Thoracic aorta (tissue), 2 donors: ENCODE measurements around the gene SHROOM1. TPM values are rescaled to one million over a fixed set of nuclear protein-coding genes. Genes with fewer than 3 reads are reported as not detected.

Experiments
- ATAC-seq: fragments of 150-250 bp; one replicate; pipeline ENCODE4 v1.8.0; 2017; ENCODE audit warnings: low read depth; ENCODE audit not compliant: insufficient number of reproducible peaks, low FRiP score
- DNase-seq: peaks from one replicate; pipeline ENCODE4 v3.0.0-alpha.2; 2020; ENCODE audit warnings: low spot score
- H3K27ac ChIP-seq, 2 donors: fragments of 200-600 bp; sonication (generic); 1 replicate in 1 of 2; 2 replicates in 1 of 2; pipeline ENCODE4 v1.5.1; 2016; ENCODE audit warnings: mild to moderate bottlenecking in 2 of 2, moderate library complexity in 2 of 2
- H3K27me3 ChIP-seq: fragments of 200-600 bp; sonication (generic); replicated peaks from 2 replicates; pipeline ENCODE4 v1.6.0; 2016; ENCODE audit warnings: mild to moderate bottlenecking; ENCODE audit not compliant: insufficient read depth
- H3K36me3 ChIP-seq: fragments of 200-600 bp; sonication (generic); one replicate; pipeline ENCODE4 v1.5.1; 2016
- H3K4me1 ChIP-seq, 2 donors: fragments of 200-600 bp; sonication (generic); 1 replicate in 1 of 2; 2 replicates in 1 of 2; pipeline versions ENCODE4 v1.5.1 to v1.6.0; 2016; ENCODE audit warnings: low read depth in 2 of 2, mild to moderate bottlenecking in 1 of 2; ENCODE audit not compliant: control insufficient read depth in 1 of 2
- H3K4me3 ChIP-seq: fragments of 200-600 bp; sonication (generic); 2 replicates; pipeline ENCODE4 v1.5.1; 2016; ENCODE audit warnings: mild to moderate bottlenecking
- H3K9me3 ChIP-seq: fragments of 200-600 bp; sonication (generic); 2 replicates; pipeline ENCODE4 v1.5.1; 2016
- total RNA-seq, 2 donors: library from RNA; depleted of rRNA; stranded (reverse); fragments of >200 nt; gene quantifications; one replicate each; pipeline versions ENCODE4 v1.1.0 to v1.2.3, GENCODE V29; 2016
- TF ChIP-seq, protein P1 (sequence below): fragments of 200-600 bp; sonication (generic); IDR thresholded peaks from one replicate; pipeline ENCODE4 v1.5.1; 2019; ENCODE audit warnings: antibody characterized with exemption

Gene SHROOM1
- total RNA-seq, 2 donors from 2014 or later = 13.1 to 15.4 TPM

DNA sequence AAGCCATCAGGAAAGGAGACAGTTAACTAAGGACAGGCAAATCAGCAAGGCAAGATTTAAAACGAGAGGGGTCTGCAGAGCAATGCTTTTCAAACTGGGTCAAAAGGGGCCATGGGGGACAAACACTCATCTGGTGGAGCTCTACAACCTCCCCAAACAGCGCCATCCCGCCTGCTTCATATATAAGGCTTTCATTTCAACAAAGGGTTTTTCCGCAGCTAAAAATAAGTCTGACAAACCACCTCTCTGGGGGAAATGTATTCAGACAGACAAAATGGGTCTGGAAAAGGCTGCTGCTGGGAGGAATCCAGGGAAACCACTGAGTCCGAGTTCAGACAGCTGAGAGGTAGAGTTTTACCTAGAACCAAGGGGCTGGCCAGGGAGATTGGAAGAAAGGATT is 45.1 kb downstream of the SHROOM1 start:
- Histone ChIP-seq H3K36me3 (no peaks in the 10 kb centered on the region), H3K4me3 (peak overlapping the region; percentile 43), H3K4me1 (peaks cover 11 to 45% of the 10 kb centered on the region in 2 donors), H3K27ac (peak overlapping the region in 1 of 2 donors; percentile 24), H3K9me3 (no peaks in the 10 kb centered on the region), H3K27me3 (no peaks in the 10 kb centered on the region)
- no peak for ATAC-seq
- no peak for DNase-seq
- TF ChIP-seq, protein P1, sequence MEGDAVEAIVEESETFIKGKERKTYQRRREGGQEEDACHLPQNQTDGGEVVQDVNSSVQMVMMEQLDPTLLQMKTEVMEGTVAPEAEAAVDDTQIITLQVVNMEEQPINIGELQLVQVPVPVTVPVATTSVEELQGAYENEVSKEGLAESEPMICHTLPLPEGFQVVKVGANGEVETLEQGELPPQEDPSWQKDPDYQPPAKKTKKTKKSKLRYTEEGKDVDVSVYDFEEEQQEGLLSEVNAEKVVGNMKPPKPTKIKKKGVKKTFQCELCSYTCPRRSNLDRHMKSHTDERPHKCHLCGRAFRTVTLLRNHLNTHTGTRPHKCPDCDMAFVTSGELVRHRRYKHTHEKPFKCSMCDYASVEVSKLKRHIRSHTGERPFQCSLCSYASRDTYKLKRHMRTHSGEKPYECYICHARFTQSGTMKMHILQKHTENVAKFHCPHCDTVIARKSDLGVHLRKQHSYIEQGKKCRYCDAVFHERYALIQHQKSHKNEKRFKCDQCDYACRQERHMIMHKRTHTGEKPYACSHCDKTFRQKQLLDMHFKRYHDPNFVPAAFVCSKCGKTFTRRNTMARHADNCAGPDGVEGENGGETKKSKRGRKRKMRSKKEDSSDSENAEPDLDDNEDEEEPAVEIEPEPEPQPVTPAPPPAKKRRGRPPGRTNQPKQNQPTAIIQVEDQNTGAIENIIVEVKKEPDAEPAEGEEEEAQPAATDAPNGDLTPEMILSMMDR = no peak

DNA sequence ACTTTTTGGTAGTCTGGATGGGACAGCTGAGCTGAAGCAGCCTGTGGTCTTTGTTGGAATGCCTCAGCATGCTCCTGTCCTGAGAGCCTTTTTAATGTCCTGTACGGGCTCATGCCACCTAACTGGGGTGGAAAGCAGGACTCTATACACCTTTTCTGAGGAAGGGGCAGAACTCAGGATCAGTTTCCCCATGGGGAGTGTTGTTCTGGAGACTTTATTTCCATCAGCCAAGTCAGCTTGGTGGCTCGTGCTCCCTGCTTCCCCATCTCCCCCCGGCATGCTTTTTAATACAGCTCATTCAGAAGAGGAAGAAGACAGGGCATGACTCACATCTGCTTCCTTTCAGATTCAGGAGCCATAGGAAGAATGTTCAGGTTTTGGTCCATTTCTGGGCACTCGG is 48.3 kb downstream of the SHROOM1 start:
- peaks cover 18 to 56% of the 10 kb centered on the region in 2 donors for H3K4me1 ChIP-seq
- no peaks in the 10 kb centered on the region for H3K27me3 ChIP-seq
- TF ChIP-seq, protein P1 = no peak
- no peak for DNase-seq
- H3K27ac ChIP-seq = peak overlapping the region in 1 of 2 donors; percentile 28
- H3K9me3 ChIP-seq = no peaks in the 10 kb centered on the region
- ATAC-seq = no peak
- no peaks in the 10 kb centered on the region for H3K36me3 ChIP-seq
- no peak overlapping the region for H3K4me3 ChIP-seq

DNA sequence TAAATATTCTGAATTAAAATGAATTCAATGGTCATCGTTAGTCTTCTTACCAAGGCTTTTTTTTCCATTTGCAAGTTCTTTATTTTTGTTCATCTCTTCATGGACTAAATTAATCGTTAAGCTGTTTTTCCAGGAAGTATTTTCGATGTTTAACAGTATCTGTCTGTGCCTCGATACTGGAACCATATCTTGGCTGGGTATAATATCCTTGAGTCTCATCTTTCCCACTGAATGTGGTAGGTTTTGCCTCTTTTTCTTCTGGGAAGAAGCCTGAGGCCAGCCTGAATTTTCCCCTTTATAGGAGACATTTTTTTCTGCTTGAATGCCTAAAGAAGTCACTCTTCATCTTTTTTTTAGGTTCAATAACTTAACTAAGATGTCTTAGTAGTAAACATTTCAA is 49.4 kb downstream of the SHROOM1 start:
- ATAC-seq = no peak
- DNase-seq = no peak
- TF ChIP-seq, protein P1 = no peak

DNA sequence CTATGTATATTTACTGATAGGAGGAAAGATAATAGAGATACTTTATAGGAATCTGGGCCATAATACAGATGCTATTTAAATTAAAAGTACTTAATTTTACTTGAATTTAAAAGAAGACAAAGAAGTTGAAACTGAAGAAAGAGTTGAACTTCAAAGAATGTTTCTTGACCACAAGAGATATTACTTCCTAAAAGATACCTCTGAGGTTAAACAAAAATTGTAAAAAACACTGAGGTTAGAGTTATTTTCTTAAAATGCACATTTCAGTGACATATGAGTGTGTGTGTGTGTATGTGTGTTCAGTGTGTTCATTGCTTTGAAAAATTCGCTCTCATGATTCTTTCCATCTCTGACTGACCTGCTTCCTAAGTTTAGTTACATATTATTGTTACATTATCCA is 49.9 kb downstream of the SHROOM1 start:
- H3K4me1 ChIP-seq = peaks cover 20 to 54% of the 10 kb centered on the region in 2 donors
- TF ChIP-seq, protein P1 = no peak
- ATAC-seq = no peak

More for the DNA sequence above, 49.4 kb downstream of the SHROOM1 start:
- no peaks in the 10 kb centered on the region for H3K9me3 ChIP-seq
- no peak overlapping the region for H3K27ac ChIP-seq
- H3K27me3 ChIP-seq = no peaks in the 10 kb centered on the region
- H3K36me3 ChIP-seq = no peaks in the 10 kb centered on the region
- H3K4me1 ChIP-seq = peaks cover 19 to 54% of the 10 kb centered on the region in 2 donors
- no peak overlapping the region for H3K4me3 ChIP-seq

DNA sequence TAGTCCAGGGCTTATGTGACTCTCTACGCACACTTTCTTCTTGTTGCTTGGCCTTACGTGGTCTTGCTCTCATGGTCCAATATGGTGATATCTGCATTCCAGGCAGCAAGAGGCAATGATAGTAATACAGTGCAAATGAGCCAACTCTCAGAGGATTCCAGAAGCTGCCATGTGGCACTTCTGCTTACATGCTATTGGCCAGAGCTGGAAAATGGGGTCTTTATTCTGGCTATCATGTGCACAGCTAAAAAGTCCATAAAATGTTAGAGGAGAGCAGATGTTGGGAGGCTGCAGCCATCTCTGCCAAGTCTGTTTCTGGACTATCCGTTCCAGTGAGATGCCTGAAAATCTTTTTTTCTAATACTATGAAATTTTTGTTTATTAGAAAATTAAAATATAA is 50.5 kb downstream of the SHROOM1 start:
- H3K27ac ChIP-seq = no peak overlapping the region
- H3K27me3 ChIP-seq = no peaks in the 10 kb centered on the region
- DNase-seq = no peak
- H3K4me1 ChIP-seq = peaks cover 16 to 55% of the 10 kb centered on the region in 2 donors
- H3K9me3 ChIP-seq = no peaks in the 10 kb centered on the region
- no peak overlapping the region for H3K4me3 ChIP-seq
- no peak for ATAC-seq
- no peaks in the 10 kb centered on the region for H3K36me3 ChIP-seq
- TF ChIP-seq, protein P1 = no peak

More for the DNA sequence above, 49.9 kb downstream of the SHROOM1 start:
- Histone ChIP-seq H3K4me3 (no peak overlapping the region), H3K9me3 (no peaks in the 10 kb centered on the region), H3K27me3 (no peaks in the 10 kb centered on the region), H3K36me3 (no peaks in the 10 kb centered on the region), H3K27ac (no peak overlapping the region)
- DNase-seq = no peak
